ENCODE data around the gene SLC15A1. TPM values are rescaled to one million over a fixed set of nuclear protein-coding genes. Genes with fewer than 3 reads are reported as not detected.
"Not testable (repeated sequence)": the region's sequence is repeated elsewhere in the genome, so short reads cannot be mapped to it uniquely, and the experiment has no call there.

The SLC15A1 gene
- polyA plus RNA-seq, 2 of the 4 experiments (the other 2 are of a cell fraction): 0.04 to 0.09 TPM

DNA sequence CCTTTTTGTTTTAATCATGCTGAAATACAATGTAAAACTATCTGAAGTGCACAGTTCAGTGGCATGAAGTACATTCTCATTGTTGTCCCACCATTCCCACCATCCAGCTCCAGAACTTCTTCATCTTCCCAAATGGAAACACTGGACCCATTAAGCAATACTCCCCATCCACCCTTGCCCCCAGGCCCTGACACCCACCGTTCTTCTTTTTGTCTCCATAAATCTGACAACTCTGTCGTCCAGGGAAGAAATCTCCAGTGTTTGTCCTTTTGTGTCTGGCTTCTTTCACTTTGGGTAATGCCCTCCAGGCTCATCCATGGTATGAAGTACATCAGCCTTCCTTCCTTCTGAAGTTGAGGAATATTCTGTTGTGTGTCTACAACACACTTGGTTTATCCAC, 2.6 kb upstream of the SLC15A1 start:
- DNase-seq (ENCODE audit: low read depth in 1 of 2, low spot score in 1 of 2): no peak
- no peak for FAIRE-seq
- no peaks in the 10 kb centered on the region for H3K4me1 ChIP-seq
- 96% methylated on average over 2 of the region's 2 CpGs for WGBS (ENCODE audit: missing lambda C conversion rate)
- no peak overlapping the region for H3K4me3 ChIP-seq
- ChIA-PET CTCF (no interaction called here), POLR2A (no interaction called here)
- ATAC-seq: no peak
- H3K4me2 ChIP-seq: no peak overlapping the region
- H3K27ac ChIP-seq: no peak overlapping the region
- TF ChIP-seq NFE2L2 (conservative IDR thresholded peaks at IDR 0.05; ENCODE audit: low read length) (no peak), POLR2AphosphoS2 (conservative IDR thresholded peaks at IDR 0.05; ENCODE audit: low read length) (no peak), EHF (CRISPR knock-in tag; IDR thresholded peaks at IDR 0.05) (no peak), KDM1A (IDR thresholded peaks at IDR 0.05; ENCODE audit: low read depth) (no peak), JUNB (IDR thresholded peaks at IDR 0.05) (no peak), MAZ (IDR thresholded peaks at IDR 0.05; ENCODE audit: borderline replicate concordance, low read depth, low read length) (no peak), ZC3H11A (IDR thresholded peaks at IDR 0.05) (no peak), ZFP36 (IDR thresholded peaks at IDR 0.05; ENCODE audit: borderline replicate concordance, partially characterized antibody) (no peak), FOXS1 (CRISPR knock-in tag; IDR thresholded peaks at IDR 0.05) (no peak)
- TF ChIP-seq, protein P1, sequence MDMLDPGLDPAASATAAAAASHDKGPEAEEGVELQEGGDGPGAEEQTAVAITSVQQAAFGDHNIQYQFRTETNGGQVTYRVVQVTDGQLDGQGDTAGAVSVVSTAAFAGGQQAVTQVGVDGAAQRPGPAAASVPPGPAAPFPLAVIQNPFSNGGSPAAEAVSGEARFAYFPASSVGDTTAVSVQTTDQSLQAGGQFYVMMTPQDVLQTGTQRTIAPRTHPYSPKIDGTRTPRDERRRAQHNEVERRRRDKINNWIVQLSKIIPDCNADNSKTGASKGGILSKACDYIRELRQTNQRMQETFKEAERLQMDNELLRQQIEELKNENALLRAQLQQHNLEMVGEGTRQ (IDR thresholded peaks at IDR 0.05): no peak
- H3K9me3 ChIP-seq: 0 out of 3 replicates have a peak, but pooled peaks cover 6% of the 10 kb centered on the region

DNA sequence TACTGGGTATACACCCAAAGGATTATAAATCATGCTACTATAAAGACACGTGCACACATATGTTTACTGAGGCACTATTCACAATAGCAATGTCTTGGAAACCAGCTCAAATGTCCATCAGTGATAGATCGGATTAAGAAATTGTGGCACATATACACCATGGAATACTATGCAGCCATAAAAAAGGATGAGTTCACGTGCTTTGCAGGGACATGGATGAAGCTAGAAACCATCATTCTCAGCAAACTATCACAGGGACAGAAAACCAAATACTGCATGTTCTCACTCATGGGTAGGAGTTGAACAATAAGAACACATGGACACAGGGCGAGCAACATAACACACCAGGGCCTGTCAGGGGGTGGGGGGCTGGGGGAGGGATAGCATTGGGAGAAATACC, 2.0 kb upstream of the SLC15A1 start:
- DNase-seq (ENCODE audit: low read depth in 1 of 2, low spot score in 1 of 2); ATAC-seq; CTCF ChIA-PET; H3K4me2 ChIP-seq; POLR2A ChIA-PET; H3K4me1 ChIP-seq; H3K4me3 ChIP-seq; H3K9me3 ChIP-seq; H3K27ac ChIP-seq; FAIRE-seq: not testable (repeated sequence)
- 48% methylated on average over 3 of the region's 4 CpGs for WGBS (ENCODE audit: missing lambda C conversion rate)

DNA sequence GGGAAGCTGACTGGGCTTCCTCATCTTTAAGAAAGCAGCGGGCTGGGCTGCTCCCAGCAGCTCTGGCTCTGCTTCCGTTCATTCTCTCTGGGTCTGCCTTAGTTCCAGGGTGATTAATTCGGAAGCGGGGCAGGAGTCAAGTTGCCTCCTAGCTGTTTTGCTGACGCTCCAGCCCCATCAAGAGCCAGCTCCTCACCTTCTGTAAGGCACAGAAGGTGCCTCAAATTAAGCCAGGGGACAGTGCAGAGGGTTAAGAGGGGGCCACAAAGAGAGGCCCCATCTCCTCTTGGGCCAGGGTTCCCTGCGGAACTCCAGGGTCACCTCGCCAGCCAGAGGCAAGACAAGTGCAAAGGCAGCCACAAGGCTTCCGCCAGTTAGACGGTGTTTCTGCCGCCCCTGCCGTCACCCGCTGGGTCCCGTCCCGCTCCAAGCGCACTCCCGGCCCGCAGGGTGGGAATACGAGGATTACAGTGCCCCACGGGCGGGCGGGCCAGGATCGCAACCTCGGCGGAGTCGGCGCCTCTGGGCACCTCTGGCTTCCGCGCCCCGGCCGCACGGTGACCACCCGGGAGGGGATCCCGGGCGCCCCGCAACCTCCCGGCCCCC, 508 bp downstream of the SLC15A1 start:
- H3K4me2 ChIP-seq: peak overlapping the region; percentile 81

More for the DNA sequence above, 508 bp downstream of the SLC15A1 start:
- ChIA-PET CTCF (no interaction called here), POLR2A (no interaction called here)
- Histone ChIP-seq H3K4me1 (peaks cover 7% of the 10 kb centered on the region), H3K9me3 (0 out of 3 replicates have a peak, but pooled peaks cover 6% of the 10 kb centered on the region), H3K4me3 (peak overlapping the region; percentile 41), H3K27ac (peak overlapping the region in 1 of 2 experiments; percentile 72; a peak in 3 of 6 replicates)
- FAIRE-seq (no peak), DNase-seq (ENCODE audit: low read depth in 1 of 2, low spot score in 1 of 2) (no peak), ATAC-seq (peak; percentile 7 to 41; a peak in 3 of 6 replicates)
- TF ChIP-seq EHMT2 (IDR thresholded peaks at IDR 0.05; ENCODE audit: low read depth) (no peak), POLR2A (IDR thresholded peaks at IDR 0.05; ENCODE audit: low read length) (no peak), TFCP2L1 (CRISPR knock-in tag; IDR thresholded peaks at IDR 0.05) (no peak), SREBF2 (IDR thresholded peaks at IDR 0.05) (no peak), RCOR1 (IDR thresholded peaks at IDR 0.05; ENCODE audit: low read depth, low read length) (no peak), EP300 (IDR thresholded peaks at IDR 0.05) (no peak), ZNF302 (CRISPR knock-in tag; IDR thresholded peaks at IDR 0.05) (no peak), BHLHE40 (IDR thresholded peaks at IDR 0.05; ENCODE audit: low read depth, low read length) (no peak), NR3C1 (IDR thresholded peaks at IDR 0.05) (no peak), FOXS1 (CRISPR knock-in tag; IDR thresholded peaks at IDR 0.05) (no peak), HOXB13 (CRISPR knock-in tag; IDR thresholded peaks at IDR 0.05; ENCODE audit: low read depth) (no peak), CEBPB (IDR thresholded peaks at IDR 0.05) (no peak), ESRRA (IDR thresholded peaks at IDR 0.05; ENCODE audit: borderline replicate concordance, low read length) (no peak), CHD2 (IDR thresholded peaks at IDR 0.05; ENCODE audit: low read length, partially characterized antibody) (no peak), MAZ (IDR thresholded peaks at IDR 0.05; ENCODE audit: borderline replicate concordance, low read depth, low read length) (no peak)
- TF ChIP-seq, protein P2, sequence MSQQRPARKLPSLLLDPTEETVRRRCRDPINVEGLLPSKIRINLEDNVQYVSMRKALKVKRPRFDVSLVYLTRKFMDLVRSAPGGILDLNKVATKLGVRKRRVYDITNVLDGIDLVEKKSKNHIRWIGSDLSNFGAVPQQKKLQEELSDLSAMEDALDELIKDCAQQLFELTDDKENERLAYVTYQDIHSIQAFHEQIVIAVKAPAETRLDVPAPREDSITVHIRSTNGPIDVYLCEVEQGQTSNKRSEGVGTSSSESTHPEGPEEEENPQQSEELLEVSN (IDR thresholded peaks at IDR 0.05; ENCODE audit: borderline replicate concordance, low read depth): no peak
- TF ChIP-seq, protein P3, sequence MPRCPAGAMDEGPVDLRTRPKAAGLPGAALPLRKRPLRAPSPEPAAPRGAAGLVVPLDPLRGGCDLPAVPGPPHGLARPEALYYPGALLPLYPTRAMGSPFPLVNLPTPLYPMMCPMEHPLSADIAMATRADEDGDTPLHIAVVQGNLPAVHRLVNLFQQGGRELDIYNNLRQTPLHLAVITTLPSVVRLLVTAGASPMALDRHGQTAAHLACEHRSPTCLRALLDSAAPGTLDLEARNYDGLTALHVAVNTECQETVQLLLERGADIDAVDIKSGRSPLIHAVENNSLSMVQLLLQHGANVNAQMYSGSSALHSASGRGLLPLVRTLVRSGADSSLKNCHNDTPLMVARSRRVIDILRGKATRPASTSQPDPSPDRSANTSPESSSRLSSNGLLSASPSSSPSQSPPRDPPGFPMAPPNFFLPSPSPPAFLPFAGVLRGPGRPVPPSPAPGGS (IDR thresholded peaks at IDR 0.05): no peak
- WGBS (ENCODE audit: missing lambda C conversion rate): 94% methylated on average over 15 of the region's 36 CpGs

All from A549 (cell line).